PFSK-1 (cell line): ENCODE results near the gene C2orf69.

Experiments
- POLR2AphosphoS5 ChIP-seq: IDR thresholded peaks from 2 replicates; pipeline ENCODE4 v1.6.1; 2012; ENCODE audit warnings: low read depth, mild to moderate bottlenecking, control low read depth, low read length, moderate library complexity
- SIN3A ChIP-seq: IDR thresholded peaks from 2 replicates; pipeline ENCODE4 v1.6.1; 2012; ENCODE audit warnings: mild to moderate bottlenecking, low read length, moderate library complexity, borderline replicate concordance; ENCODE audit not compliant: insufficient read depth
- TF ChIP-seq, protein P1 (sequence below), 2 experiments: IDR thresholded peaks; 2 replicates each; pipeline versions ENCODE4 v1.6.1 to v1.8.0; 2011 to 2012; ENCODE audit warnings: low read depth in 2 of 2, low read length in 2 of 2, control low read depth in 1 of 2, inconsistent platforms in 1 of 2, mild to moderate bottlenecking in 1 of 2, moderate library complexity in 1 of 2; ENCODE audit not compliant: insufficient read depth in 1 of 2

DNA sequence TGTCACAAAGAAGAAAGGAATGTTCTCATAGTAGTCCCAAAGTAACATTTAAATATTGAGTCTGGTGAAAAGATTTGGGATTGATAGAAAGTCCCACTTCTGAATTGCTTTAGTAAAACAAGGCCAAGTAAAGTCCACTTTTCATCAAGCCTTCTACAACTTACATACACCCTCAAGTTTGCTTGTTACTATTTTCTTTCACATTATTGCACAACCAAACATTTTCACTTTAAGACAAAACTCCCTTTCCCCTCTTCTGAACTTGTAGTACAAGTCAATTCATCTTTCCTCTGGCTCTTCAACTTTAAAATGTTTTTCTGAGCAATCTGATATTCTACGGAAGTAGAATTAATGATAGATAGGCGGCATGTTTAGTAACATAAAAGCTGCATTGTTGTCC lies 55.3 kb downstream of the C2orf69 start:
- TF ChIP-seq POLR2AphosphoS5 (no peak), SIN3A (no peak)
- TF ChIP-seq, protein P1, sequence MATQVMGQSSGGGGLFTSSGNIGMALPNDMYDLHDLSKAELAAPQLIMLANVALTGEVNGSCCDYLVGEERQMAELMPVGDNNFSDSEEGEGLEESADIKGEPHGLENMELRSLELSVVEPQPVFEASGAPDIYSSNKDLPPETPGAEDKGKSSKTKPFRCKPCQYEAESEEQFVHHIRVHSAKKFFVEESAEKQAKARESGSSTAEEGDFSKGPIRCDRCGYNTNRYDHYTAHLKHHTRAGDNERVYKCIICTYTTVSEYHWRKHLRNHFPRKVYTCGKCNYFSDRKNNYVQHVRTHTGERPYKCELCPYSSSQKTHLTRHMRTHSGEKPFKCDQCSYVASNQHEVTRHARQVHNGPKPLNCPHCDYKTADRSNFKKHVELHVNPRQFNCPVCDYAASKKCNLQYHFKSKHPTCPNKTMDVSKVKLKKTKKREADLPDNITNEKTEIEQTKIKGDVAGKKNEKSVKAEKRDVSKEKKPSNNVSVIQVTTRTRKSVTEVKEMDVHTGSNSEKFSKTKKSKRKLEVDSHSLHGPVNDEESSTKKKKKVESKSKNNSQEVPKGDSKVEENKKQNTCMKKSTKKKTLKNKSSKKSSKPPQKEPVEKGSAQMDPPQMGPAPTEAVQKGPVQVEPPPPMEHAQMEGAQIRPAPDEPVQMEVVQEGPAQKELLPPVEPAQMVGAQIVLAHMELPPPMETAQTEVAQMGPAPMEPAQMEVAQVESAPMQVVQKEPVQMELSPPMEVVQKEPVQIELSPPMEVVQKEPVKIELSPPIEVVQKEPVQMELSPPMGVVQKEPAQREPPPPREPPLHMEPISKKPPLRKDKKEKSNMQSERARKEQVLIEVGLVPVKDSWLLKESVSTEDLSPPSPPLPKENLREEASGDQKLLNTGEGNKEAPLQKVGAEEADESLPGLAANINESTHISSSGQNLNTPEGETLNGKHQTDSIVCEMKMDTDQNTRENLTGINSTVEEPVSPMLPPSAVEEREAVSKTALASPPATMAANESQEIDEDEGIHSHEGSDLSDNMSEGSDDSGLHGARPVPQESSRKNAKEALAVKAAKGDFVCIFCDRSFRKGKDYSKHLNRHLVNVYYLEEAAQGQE (IDR thresholded peaks at IDR 0.05; ENCODE audit: insufficient read depth in 1 of 2, low read depth in 2 of 2, low read length in 2 of 2) = no peak
